Activated CD4-positive, alpha-beta T cell treated with anti-CD3 and anti-CD28 coated beads, Interleukin-2, amount 10 ng/mL, durations not matched to agents 7 days and 5 days (primary cell): ENCODE data around the gene ODAD3. TPM values are rescaled to one million over a fixed set of nuclear protein-coding genes. Genes with fewer than 3 reads are reported as not detected.
"Not testable (repeated sequence)": the region's sequence is repeated elsewhere in the genome, so short reads cannot be mapped to it uniquely, and the experiment has no call there.

Experiments
- CTCF ChIA-PET: fragments of 350-600 bp; sonication (Branson Sonifier 250); formaldehyde crosslinking; loops from one replicate; lab custom pipeline; 2021; ENCODE audit warnings: antibody characterized with exemption; lab: Charles Lee
- POLR2A ChIA-PET: fragments of 350-600 bp; sonication (Branson Sonifier 250); formaldehyde crosslinking; loops from one replicate; lab custom pipeline; 2021; ENCODE audit warnings: antibody characterized with exemption; lab: Charles Lee
- DNase-seq: peaks from one replicate; pipeline ENCODE4 v3.0.0-alpha.2; 2020
- H3K27ac Mint-ChIP-seq: one replicate; pipeline ENCODE4 v1.8.0; 2021; ENCODE audit warnings: mild to moderate bottlenecking, moderate library complexity, mixed read lengths
- H3K27me3 Mint-ChIP-seq: one replicate; pipeline ENCODE4 v1.8.0; 2021; ENCODE audit warnings: mixed read lengths
- H3K36me3 Mint-ChIP-seq: one replicate; pipeline ENCODE4 v1.8.0; 2021; ENCODE audit warnings: low read depth, mixed read lengths
- H3K4me1 Mint-ChIP-seq: one replicate; pipeline ENCODE4 v1.8.0; 2021; ENCODE audit warnings: mixed read lengths
- H3K4me3 Mint-ChIP-seq: one replicate; pipeline ENCODE4 v1.8.0; 2021; ENCODE audit warnings: mild to moderate bottlenecking, moderate library complexity, mixed read lengths
- H3K9me3 Mint-ChIP-seq: one replicate; pipeline ENCODE4 v1.8.0; 2021; ENCODE audit warnings: mixed read lengths
- total RNA-seq, 2 experiments: library from RNA; stranded (reverse); gene quantifications; one replicate each; pipeline ENCODE4 v1.2.3, GENCODE V29; 2021

ODAD3 gene
- total RNA-seq, 2 experiments from 2014 or later = not detected

- not testable (repeated sequence) for H3K4me1 Mint-ChIP-seq, DNase-seq, H3K9me3 Mint-ChIP-seq, H3K27ac Mint-ChIP-seq, H3K36me3 Mint-ChIP-seq, H3K4me3 Mint-ChIP-seq
- H3K27me3 Mint-ChIP-seq = peaks cover 41% of the 10 kb centered on the region
- ChIA-PET CTCF (interaction anchor here (0.6 kb wide), 1 partner anchor 181 kb away, joined by 3 read pairs; no protein-coding TSS in a partner anchor), POLR2A (interaction anchor here (0.6 kb wide), 1 partner anchor 23 kb away, joined by 8 read pairs; no protein-coding TSS in a partner anchor)
Measured at GRCh38 chr19:11475343-11475742, 40.4 kb upstream of the ODAD3 start.

- no peaks in the 10 kb centered on the region for H3K4me1 Mint-ChIP-seq
- no peak for DNase-seq
- CTCF ChIA-PET = interaction anchor here (0.6 to 2.1 kb wide), 2 partner anchors 9 to 635 kb away, joined by 4 to 10 read pairs; no protein-coding TSS in a partner anchor
- H3K9me3 Mint-ChIP-seq = no peaks in the 10 kb centered on the region
- H3K27me3 Mint-ChIP-seq = peaks cover 36% of the 10 kb centered on the region
- no peaks in the 10 kb centered on the region for H3K36me3 Mint-ChIP-seq
- POLR2A ChIA-PET = interaction anchor here (0.6 kb wide), 1 partner anchor 11 kb away, joined by 3 read pairs; no protein-coding TSS in a partner anchor
- no peak overlapping the region for H3K27ac Mint-ChIP-seq
- no peak overlapping the region for H3K4me3 Mint-ChIP-seq
Measured at GRCh38 chr19:11473725-11474124, 38.8 kb upstream of the ODAD3 start.

- DNase-seq, POLR2A ChIA-PET, H3K9me3 Mint-ChIP-seq, H3K27ac Mint-ChIP-seq, H3K36me3 Mint-ChIP-seq, H3K4me3 Mint-ChIP-seq, H3K4me1 Mint-ChIP-seq, H3K27me3 Mint-ChIP-seq: not testable (repeated sequence)
- CTCF ChIA-PET = interaction anchor here (0.9 to 2.3 kb wide), 3 partner anchors 9 to 25 kb away, joined by 3 to 11 read pairs (median 3); no protein-coding TSS in a partner anchor
Measured at GRCh38 chr19:11468266-11468845, 33.4 kb upstream of the ODAD3 start.

DNA sequence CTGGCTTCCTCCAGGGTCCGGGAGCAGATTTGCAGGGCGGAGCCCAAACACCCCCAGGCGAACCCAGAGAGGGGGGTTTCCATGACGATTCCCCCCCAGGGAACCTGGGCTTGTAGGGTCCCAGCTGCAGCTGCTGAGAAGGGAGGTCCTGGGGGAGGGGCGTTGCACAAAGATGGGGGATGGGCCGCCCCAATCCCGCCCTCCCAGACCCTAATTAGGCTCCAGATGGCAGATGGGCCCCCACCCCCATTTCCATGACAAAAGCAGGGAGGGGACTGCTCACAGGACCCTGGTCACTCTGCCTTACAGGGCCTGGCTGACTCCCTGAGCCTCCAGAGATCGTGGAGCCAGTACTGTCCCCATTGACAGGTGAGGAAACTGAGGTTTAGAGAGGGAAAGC lies 30.7 kb upstream of the ODAD3 start:
- ChIA-PET CTCF (no interaction called here), POLR2A (no interaction called here)
- no peak for DNase-seq
- no peaks in the 10 kb centered on the region for H3K9me3 Mint-ChIP-seq
- H3K4me1 Mint-ChIP-seq = no peaks in the 10 kb centered on the region
- H3K4me3 Mint-ChIP-seq = no peak overlapping the region
- H3K36me3 Mint-ChIP-seq = no peaks in the 10 kb centered on the region
- H3K27ac Mint-ChIP-seq = no peak overlapping the region
- peaks cover under 1% of the 10 kb centered on the region for H3K27me3 Mint-ChIP-seq

- ChIA-PET POLR2A (interaction anchor here (0.5 kb wide), 1 partner anchor 460 kb away, joined by 3 read pairs; the partner anchor contains the start of gene ZNF700), CTCF (no interaction called here)
- Mint-ChIP-seq H3K36me3 (no peaks in the 10 kb centered on the region), H3K27ac (no peak overlapping the region), H3K9me3 (no peaks in the 10 kb centered on the region), H3K27me3 (peaks cover 2% of the 10 kb centered on the region), H3K4me1 (no peaks in the 10 kb centered on the region), H3K4me3 (no peak overlapping the region)
- DNase-seq = no peak
Measured at GRCh38 chr19:11464333-11465265, 29.7 kb upstream of the ODAD3 start.

- Mint-ChIP-seq H3K4me3 (no peak overlapping the region), H3K9me3 (no peaks in the 10 kb centered on the region), H3K4me1 (no peaks in the 10 kb centered on the region), H3K27me3 (peaks cover 2% of the 10 kb centered on the region), H3K27ac (no peak overlapping the region), H3K36me3 (no peaks in the 10 kb centered on the region)
- CTCF ChIA-PET = interaction anchor here (0.6 kb wide), 1 partner anchor 112 kb away, joined by 3 read pairs; no protein-coding TSS in a partner anchor
- POLR2A ChIA-PET = no interaction called here
- DNase-seq = no peak
Measured at GRCh38 chr19:11463391-11463790, 28.5 kb upstream of the ODAD3 start.

DNA sequence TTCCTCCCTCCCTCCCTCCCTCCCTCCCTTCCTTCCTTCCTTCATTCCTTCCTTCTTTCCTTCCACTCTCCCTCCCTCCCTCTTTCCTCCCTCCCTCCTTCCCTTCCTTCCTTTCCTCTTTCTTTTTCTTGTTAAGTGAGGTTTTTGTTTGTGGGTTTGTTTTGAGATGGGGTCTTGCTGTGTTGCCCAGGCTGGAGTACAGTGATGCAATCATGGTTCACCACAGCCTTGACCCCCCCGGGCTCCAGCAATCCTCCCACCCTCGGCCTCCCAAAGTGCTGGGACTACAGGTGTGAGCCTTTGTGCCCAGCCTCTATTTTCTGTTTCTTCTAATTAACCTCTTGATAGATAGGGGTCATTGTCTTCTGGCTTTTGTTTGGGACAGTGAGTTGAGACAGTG lies 26.5 kb upstream of the ODAD3 start:
- H3K36me3 Mint-ChIP-seq = no peaks in the 10 kb centered on the region
- no peaks in the 10 kb centered on the region for H3K9me3 Mint-ChIP-seq
- H3K4me3 Mint-ChIP-seq = no peak overlapping the region
- CTCF ChIA-PET = interaction anchor here (0.5 kb wide), 1 partner anchor 527 kb away, joined by 4 read pairs; no protein-coding TSS in a partner anchor
- H3K27ac Mint-ChIP-seq = no peak overlapping the region
- H3K27me3 Mint-ChIP-seq = peaks cover 2% of the 10 kb centered on the region
- POLR2A ChIA-PET = no interaction called here
- no peaks in the 10 kb centered on the region for H3K4me1 Mint-ChIP-seq
- no peak for DNase-seq

DNA sequence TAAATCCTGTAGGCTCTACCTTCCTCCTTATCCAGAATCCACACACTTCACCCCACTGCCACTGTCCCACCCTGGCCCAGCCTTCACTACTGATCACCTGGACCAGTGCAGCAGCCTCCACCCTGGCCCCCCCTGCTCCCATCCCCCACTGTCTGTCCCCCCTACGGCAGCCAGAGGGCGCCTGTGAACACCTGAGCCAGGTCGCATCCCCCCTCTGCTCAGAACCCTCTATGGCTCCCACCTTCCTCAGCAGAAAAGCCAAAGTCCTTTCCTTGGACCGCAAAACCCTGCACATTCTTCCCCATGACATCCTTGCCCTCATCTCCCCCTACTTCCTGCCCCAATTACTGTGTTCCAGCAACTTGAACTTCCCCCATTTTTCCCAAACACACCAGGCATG lies 25.3 kb upstream of the ODAD3 start:
- peak; percentile 21 for DNase-seq
- ChIA-PET POLR2A (no interaction called here), CTCF (no interaction called here)
- Mint-ChIP-seq H3K27me3 (peaks cover 2% of the 10 kb centered on the region), H3K27ac (no peak overlapping the region), H3K4me1 (no peaks in the 10 kb centered on the region), H3K36me3 (no peaks in the 10 kb centered on the region), H3K9me3 (no peaks in the 10 kb centered on the region), H3K4me3 (no peak overlapping the region)

DNA sequence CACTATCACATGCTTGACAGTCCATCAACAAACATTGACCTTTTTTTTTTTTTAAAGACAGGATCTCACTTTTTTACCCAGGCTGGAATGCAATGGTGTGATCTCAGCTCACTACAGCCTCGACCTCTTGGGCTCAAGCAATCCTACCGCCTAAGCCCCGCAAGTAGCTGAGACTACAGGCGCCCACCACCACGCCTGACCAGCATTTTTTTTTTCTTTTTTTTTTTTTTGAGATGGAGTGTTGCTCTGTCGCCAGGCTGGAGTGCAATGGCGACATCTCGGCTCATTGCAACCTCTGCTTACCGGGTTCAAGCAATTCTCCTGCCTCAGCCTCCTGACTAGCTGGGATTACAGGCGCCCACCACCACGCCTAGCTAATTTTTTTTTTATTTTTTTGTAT lies 24.0 kb upstream of the ODAD3 start:
- H3K9me3 Mint-ChIP-seq, H3K27ac Mint-ChIP-seq, DNase-seq, POLR2A ChIA-PET, H3K36me3 Mint-ChIP-seq, H3K27me3 Mint-ChIP-seq, CTCF ChIA-PET, H3K4me1 Mint-ChIP-seq, H3K4me3 Mint-ChIP-seq: not testable (repeated sequence)

DNA sequence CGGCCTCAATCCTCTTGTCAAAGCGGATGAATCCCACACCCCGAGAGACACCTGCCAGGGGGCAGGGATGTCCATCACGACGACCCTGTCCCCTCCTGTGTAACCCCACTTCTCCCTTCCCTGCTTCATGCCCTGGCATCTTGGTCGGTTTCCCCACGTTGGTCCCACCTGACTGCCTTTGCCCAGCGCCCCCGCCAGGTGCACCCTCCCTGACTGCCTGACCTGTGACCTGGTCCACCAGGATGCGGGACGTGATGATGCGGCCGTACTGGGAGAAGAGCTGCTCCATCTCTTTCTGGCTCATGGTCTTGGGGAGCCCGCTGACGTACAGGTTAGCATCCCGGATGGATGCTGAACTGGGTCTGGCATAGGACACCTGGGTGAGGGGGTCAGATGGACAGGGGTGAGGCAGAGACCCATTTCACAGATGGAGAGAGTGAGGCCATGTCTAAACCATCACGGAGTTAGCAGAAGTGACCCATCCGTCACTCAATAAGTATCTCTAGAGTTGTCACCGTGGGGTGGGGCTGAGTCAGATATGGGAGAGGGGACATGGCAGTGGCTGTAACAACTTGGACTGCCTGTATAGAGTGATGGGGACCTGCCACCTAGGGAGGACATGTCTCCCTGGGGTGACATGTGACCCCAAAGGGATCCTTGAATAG lies 23.4 kb upstream of the ODAD3 start:
- no peaks in the 10 kb centered on the region for H3K4me1 Mint-ChIP-seq
- H3K27me3 Mint-ChIP-seq = peaks cover 2% of the 10 kb centered on the region
- no peak overlapping the region for H3K4me3 Mint-ChIP-seq
- POLR2A ChIA-PET = no interaction called here
- H3K9me3 Mint-ChIP-seq = no peaks in the 10 kb centered on the region
- no peak overlapping the region for H3K27ac Mint-ChIP-seq
- CTCF ChIA-PET = no interaction called here
- no peak for DNase-seq
- no peaks in the 10 kb centered on the region for H3K36me3 Mint-ChIP-seq

- Mint-ChIP-seq H3K27ac (no peak overlapping the region), H3K9me3 (no peaks in the 10 kb centered on the region), H3K36me3 (no peaks in the 10 kb centered on the region), H3K4me3 (no peak overlapping the region), H3K27me3 (peaks cover 2% of the 10 kb centered on the region), H3K4me1 (no peaks in the 10 kb centered on the region)
- ChIA-PET POLR2A (no interaction called here), CTCF (interaction anchor here (0.7 to 0.8 kb wide), 2 partner anchors 10 to 88 kb away, joined by 3 read pairs; no protein-coding TSS in a partner anchor)
- no peak for DNase-seq
Measured at GRCh38 chr19:11457831-11458230, 22.9 kb upstream of the ODAD3 start.

DNA sequence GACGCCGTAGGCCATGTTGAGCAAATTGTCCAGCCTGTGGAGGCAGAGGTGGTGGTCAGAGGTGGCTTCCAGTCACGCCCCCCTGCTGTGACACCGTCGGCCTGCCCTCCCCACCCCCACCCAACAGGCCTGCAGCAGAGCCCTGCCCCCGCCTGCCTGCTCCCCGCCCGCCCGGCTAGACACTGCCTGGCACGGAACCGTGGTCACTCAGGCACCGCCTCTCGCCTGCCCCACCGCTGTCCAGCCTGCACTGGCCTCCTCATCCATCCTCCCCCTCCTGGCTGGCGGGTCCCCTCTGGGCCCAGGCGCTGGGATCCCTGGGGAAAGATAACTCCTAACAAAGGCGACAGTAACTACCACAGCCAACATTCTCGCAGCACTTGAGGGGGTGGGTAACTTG lies 22.2 kb upstream of the ODAD3 start:
- ChIA-PET CTCF (interaction anchor here (0.8 kb wide), 1 partner anchor 89 kb away, joined by 3 read pairs; no protein-coding TSS in a partner anchor), POLR2A (no interaction called here)
- no peak overlapping the region for H3K27ac Mint-ChIP-seq
- H3K4me1 Mint-ChIP-seq = no peaks in the 10 kb centered on the region
- no peaks in the 10 kb centered on the region for H3K36me3 Mint-ChIP-seq
- no peaks in the 10 kb centered on the region for H3K9me3 Mint-ChIP-seq
- no peak overlapping the region for H3K4me3 Mint-ChIP-seq
- DNase-seq = no peak
- peaks cover 2% of the 10 kb centered on the region for H3K27me3 Mint-ChIP-seq
